Transverse colon (tissue), 4 donors: ENCODE measurements around the gene PLCB1. TPM values are rescaled to one million over a fixed set of nuclear protein-coding genes. Genes with fewer than 3 reads are reported as not detected.

Experiments used
- DNase-seq: peaks from one replicate; pipeline ENCODE4 v3.0.0-alpha.2; 2019
- H3K27ac ChIP-seq, 4 donors: fragments of 200-600 bp; sonication (generic); 2 replicates each; pipeline ENCODE4 v1.5.1; 2016 to 2018; ENCODE audit warnings: inconsistent platforms in 4 of 4
- H3K27me3 ChIP-seq: fragments of 200-600 bp; sonication (generic); 2 replicates; pipeline ENCODE4 v1.5.1; 2017; ENCODE audit warnings: inconsistent platforms
- H3K36me3 ChIP-seq, 4 donors: fragments of 200-600 bp; sonication (generic); 2 replicates each; pipeline ENCODE4 v1.5.1; 2017 to 2019; ENCODE audit warnings: inconsistent platforms in 4 of 4
- H3K4me1 ChIP-seq, 4 donors: fragments of 200-600 bp; sonication (generic); 2 replicates each; pipeline ENCODE4 v1.5.1; 2017 to 2020; ENCODE audit warnings: inconsistent platforms in 4 of 4
- H3K4me3 ChIP-seq, 4 donors: fragments of 200-600 bp; sonication (generic); 1 replicate in 1 of 4; 2 replicates in 3 of 4; pipeline versions ENCODE4 v1.5.1 to v1.6.1; 2017 to 2019; ENCODE audit warnings: inconsistent platforms in 4 of 4
- H3K9me3 ChIP-seq, 2 donors: fragments of 200-600 bp; sonication (generic); 2 replicates each; pipeline ENCODE4 v1.5.1; 2017 to 2019; ENCODE audit warnings: inconsistent platforms in 2 of 2
- EP300 ChIP-seq: sonication (generic); formaldehyde crosslinking; IDR thresholded peaks from one replicate; pipeline ENCODE4 v1.6.1; 2017; ENCODE audit warnings: antibody characterized with exemption, low read depth
- POLR2A ChIP-seq: fragments of 450-650 bp; IDR thresholded peaks from one replicate; pipeline ENCODE4 v1.6.1; 2016; ENCODE audit warnings: antibody characterized with exemption, mild to moderate bottlenecking, moderate library complexity
- POLR2AphosphoS5 ChIP-seq, 3 donors: sonication (generic); formaldehyde crosslinking; IDR thresholded peaks; one replicate each; pipeline ENCODE4 v1.6.1; 2016; ENCODE audit warnings: antibody characterized with exemption in 3 of 3
- WGBS, 2 donors: methylation state at CpG; one replicate each; pipeline ENCODE4 v1.1.5; 2018; ENCODE audit warnings: low coverage in 1 of 2; 5-methylcytosine and 5-hydroxymethylcytosine counted together
- in situ Hi-C, 4 donors: fragments of 200-750 bp; cut with MboI; loops; one replicate each; pipeline versions ENCODE4 v1.15.0 to v1.15.1; 2017; ENCODE audit warnings: low sequenced_read_pairs in 3 of 4, low pct_ligation_motif_present in 1 of 4, low pct_unique_long_range_greater_than_20kb in 1 of 4
- intact Hi-C: fragments of 100-400 bp; cut with DNase I; formaldehyde crosslinking; loops from one replicate; pipeline ENCODE4 v1.15.1; 2023; ENCODE audit warnings: low total_unique reads
- total RNA-seq, 4 donors: library from RNA; depleted of rRNA; stranded (reverse); fragments of >200 nt; gene quantifications; one replicate each; pipeline ENCODE4 v1.1.0, GENCODE V29; 2016
- TF ChIP-seq, protein P1 (sequence below), 5 experiments: fragments of 200-600 bp in 3 of 5; fragments of 450-650 bp in 2 of 5; sonication (generic) in 3 of 5; IDR thresholded peaks; 1 replicate in 2 of 5; 2 replicates in 3 of 5; pipeline ENCODE4 v1.5.1; 2016 to 2017; ENCODE audit warnings: antibody characterized with exemption in 5 of 5, inconsistent platforms in 3 of 5, mild to moderate bottlenecking in 2 of 5, moderate library complexity in 1 of 5

Gene PLCB1
- total RNA-seq, 4 donors from 2014 or later = 13.1 to 18.6 (median 15.8) TPM

GRCh38 chr20:8562356-8562755 is 430.3 kb downstream of the PLCB1 start:
- Histone ChIP-seq H3K9me3 (peaks cover 5 to 7% of the 10 kb centered on the region in 2 donors), H3K4me1 (no peaks in the 10 kb centered on the region), H3K27me3 (no peaks in the 10 kb centered on the region), H3K4me3 (no peak overlapping the region), H3K27ac (no peak overlapping the region), H3K36me3 (no peaks in the 10 kb centered on the region)
- TF ChIP-seq POLR2AphosphoS5 (IDR thresholded peaks at IDR 0.05) (no peak), EP300 (no peak), POLR2A (no peak)
- WGBS, 2 donors = 90 to 93% methylated on average over 3 of the region's 3 CpGs
- intact Hi-C loops (no loop called here), in situ Hi-C loops (no loop called here)
- no peak for DNase-seq

DNA sequence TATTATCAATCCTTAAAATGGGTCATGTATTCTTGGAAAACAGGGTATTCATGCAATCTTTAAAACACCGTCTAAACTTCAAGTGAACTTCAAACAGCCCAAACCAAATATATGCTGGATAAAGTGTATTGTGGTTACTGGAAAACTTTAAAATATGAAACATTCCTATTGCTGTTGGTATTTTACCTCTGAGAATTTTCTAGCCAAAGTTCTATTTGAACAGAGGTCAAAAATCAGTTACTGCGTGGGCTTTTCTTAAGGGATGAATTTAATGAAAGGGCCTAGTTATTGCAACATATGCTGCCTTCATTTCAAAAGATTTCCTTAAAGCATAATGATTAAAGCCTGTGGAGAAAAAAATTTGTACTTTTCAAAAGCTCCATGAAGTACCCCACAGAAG is 436.0 kb downstream of the PLCB1 start:
- in situ Hi-C loops (no loop called here), intact Hi-C loops (no loop called here)
- peaks cover 0 to 3% of the 10 kb centered on the region in 2 donors for H3K9me3 ChIP-seq
- H3K36me3 ChIP-seq = no peaks in the 10 kb centered on the region
- DNase-seq = no peak
- no peak overlapping the region for H3K27ac ChIP-seq
- 86 to 89% methylated on average over 2 of the region's 2 CpGs for WGBS, 2 donors
- no peaks in the 10 kb centered on the region for H3K4me1 ChIP-seq
- H3K4me3 ChIP-seq = no peak overlapping the region
- no peak for TF ChIP-seq POLR2AphosphoS5 (IDR thresholded peaks at IDR 0.05)
- no peaks in the 10 kb centered on the region for H3K27me3 ChIP-seq

- in situ Hi-C loops = no loop called here
- Histone ChIP-seq H3K27me3 (no peaks in the 10 kb centered on the region), H3K4me1 (no peaks in the 10 kb centered on the region), H3K4me3 (no peak overlapping the region), H3K36me3 (no peaks in the 10 kb centered on the region), H3K9me3 (no peaks in the 10 kb centered on the region), H3K27ac (no peak overlapping the region)
- intact Hi-C loops = no loop called here
- DNase-seq = no peak
- TF ChIP-seq, protein P1, sequence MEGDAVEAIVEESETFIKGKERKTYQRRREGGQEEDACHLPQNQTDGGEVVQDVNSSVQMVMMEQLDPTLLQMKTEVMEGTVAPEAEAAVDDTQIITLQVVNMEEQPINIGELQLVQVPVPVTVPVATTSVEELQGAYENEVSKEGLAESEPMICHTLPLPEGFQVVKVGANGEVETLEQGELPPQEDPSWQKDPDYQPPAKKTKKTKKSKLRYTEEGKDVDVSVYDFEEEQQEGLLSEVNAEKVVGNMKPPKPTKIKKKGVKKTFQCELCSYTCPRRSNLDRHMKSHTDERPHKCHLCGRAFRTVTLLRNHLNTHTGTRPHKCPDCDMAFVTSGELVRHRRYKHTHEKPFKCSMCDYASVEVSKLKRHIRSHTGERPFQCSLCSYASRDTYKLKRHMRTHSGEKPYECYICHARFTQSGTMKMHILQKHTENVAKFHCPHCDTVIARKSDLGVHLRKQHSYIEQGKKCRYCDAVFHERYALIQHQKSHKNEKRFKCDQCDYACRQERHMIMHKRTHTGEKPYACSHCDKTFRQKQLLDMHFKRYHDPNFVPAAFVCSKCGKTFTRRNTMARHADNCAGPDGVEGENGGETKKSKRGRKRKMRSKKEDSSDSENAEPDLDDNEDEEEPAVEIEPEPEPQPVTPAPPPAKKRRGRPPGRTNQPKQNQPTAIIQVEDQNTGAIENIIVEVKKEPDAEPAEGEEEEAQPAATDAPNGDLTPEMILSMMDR (IDR thresholded peaks at IDR 0.05) = no peak
- TF ChIP-seq POLR2AphosphoS5 (IDR thresholded peaks at IDR 0.05) (no peak), POLR2A (no peak), EP300 (no peak)
Measured at GRCh38 chr20:8569766-8570165, 437.7 kb downstream of the PLCB1 start.

DNA sequence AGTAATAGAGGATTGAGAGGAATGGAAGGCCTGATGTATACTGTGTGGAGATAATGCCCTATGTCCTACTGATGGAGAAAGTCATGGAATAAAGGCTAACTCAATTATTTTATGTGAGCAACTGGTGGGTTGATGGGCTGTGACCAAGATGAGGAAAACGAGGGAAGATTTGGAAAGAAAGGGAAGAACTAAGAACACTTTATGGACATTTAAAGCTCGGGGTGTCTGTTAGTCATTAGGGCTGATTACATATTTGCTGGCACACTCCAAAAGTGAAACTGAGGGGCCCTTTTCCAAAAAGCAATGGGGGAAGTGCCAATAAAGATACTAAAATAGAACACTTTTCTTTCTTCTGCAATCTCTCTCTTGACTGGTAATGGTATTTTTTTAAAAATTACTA is 439.5 kb downstream of the PLCB1 start:
- H3K4me1 ChIP-seq = no peaks in the 10 kb centered on the region
- no peak for DNase-seq
- no peaks in the 10 kb centered on the region for H3K27me3 ChIP-seq
- intact Hi-C loops = no loop called here
- in situ Hi-C loops = no loop called here
- no peaks in the 10 kb centered on the region for H3K36me3 ChIP-seq
- no peaks in the 10 kb centered on the region for H3K9me3 ChIP-seq
- H3K27ac ChIP-seq = no peak overlapping the region
- no peak overlapping the region for H3K4me3 ChIP-seq
- TF ChIP-seq POLR2AphosphoS5 (IDR thresholded peaks at IDR 0.05) = no peak
- TF ChIP-seq, protein P1 (IDR thresholded peaks at IDR 0.05) = no peak
- TF ChIP-seq EP300 = no peak
- no peak for TF ChIP-seq POLR2A
- WGBS, 2 donors = 55 to 62% methylated on average over 2 of the region's 2 CpGs

DNA sequence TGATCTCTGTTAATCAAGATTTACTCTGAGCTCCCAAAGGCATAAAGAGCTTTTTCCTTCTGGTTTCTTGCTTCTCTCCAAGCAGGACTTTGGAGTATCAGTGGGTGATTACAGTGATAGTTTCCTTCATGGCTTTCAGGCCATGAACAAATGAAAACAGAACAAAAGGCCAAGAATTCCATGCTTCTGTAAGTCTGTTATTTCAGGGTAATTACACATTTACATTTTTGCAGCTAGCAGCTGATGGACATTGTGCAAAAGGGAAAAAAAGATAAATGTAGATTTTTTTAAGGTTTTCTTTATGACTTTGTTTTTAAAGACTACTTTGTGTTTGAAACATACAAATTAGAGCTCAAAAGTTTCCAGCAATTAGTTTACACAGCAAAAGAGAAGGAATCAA is 441.6 kb downstream of the PLCB1 start:
- TF ChIP-seq POLR2A = no peak
- TF ChIP-seq, protein P1 (IDR thresholded peaks at IDR 0.05) = no peak
- no peak for TF ChIP-seq POLR2AphosphoS5 (IDR thresholded peaks at IDR 0.05)
- TF ChIP-seq EP300 = no peak
- Histone ChIP-seq H3K4me1 (no peaks in the 10 kb centered on the region), H3K4me3 (no peak overlapping the region), H3K36me3 (no peaks in the 10 kb centered on the region), H3K27me3 (no peaks in the 10 kb centered on the region), H3K9me3 (no peaks in the 10 kb centered on the region), H3K27ac (no peak overlapping the region)
- no peak for DNase-seq
- intact Hi-C loops = no loop called here
- in situ Hi-C loops = no loop called here
